HepG2 (cell line): ENCODE data around the gene JMJD6. TPM values are rescaled to one million over a fixed set of nuclear protein-coding genes. Genes with fewer than 3 reads are reported as not detected.

Experiments used
- CREBL2 ChIP-seq: sonication (generic); formaldehyde crosslinking; IDR thresholded peaks from 2 replicates; pipeline ENCODE4 v1.8.1; 2023; ENCODE audit warnings: missing genetic modification reagents, mild to moderate bottlenecking, borderline replicate concordance
- GZF1 ChIP-seq: sonication (generic); formaldehyde crosslinking; IDR thresholded peaks from 2 replicates; pipeline ENCODE4 v1.5.1; 2020; ENCODE audit warnings: mild to moderate bottlenecking, missing genetic modification reagents
- KAT7 ChIP-seq: IDR thresholded peaks from 2 replicates; pipeline ENCODE4 v1.6.1; 2018; ENCODE audit warnings: borderline replicate concordance, missing compliant biosample characterization
- MATR3 ChIP-seq: sonication (generic); formaldehyde crosslinking; IDR thresholded peaks from 2 replicates; pipeline ENCODE4 v1.4.0; 2020; ENCODE audit warnings: missing genetic modification reagents
- MEIS2 ChIP-seq: sonication (generic); formaldehyde crosslinking; IDR thresholded peaks from 2 replicates; pipeline ENCODE4 v1.9.0; 2021; ENCODE audit warnings: mild to moderate bottlenecking, missing genetic modification reagents
- NCOA5 ChIP-seq: sonication (generic); formaldehyde crosslinking; IDR thresholded peaks from 2 replicates; pipeline ENCODE4 v1.4.0; 2020; ENCODE audit warnings: missing genetic modification reagents
- RXRA ChIP-seq: sonication (generic); formaldehyde crosslinking; IDR thresholded peaks from 2 replicates; pipeline ENCODE4 v1.5.1; 2020; ENCODE audit warnings: missing genetic modification reagents
- TCF7 ChIP-seq: sonication (generic); IDR thresholded peaks from 2 replicates; pipeline ENCODE4 v1.6.1; 2016; ENCODE audit warnings: antibody characterized with exemption, low read depth
- ZFYVE20 ChIP-seq: sonication (generic); formaldehyde crosslinking; IDR thresholded peaks from 2 replicates; pipeline ENCODE4 v1.8.0; 2023; ENCODE audit warnings: low read depth, mild to moderate bottlenecking, moderate library complexity, missing genetic modification reagents, borderline replicate concordance
- ZNF569 ChIP-seq: sonication (generic); formaldehyde crosslinking; IDR thresholded peaks from 2 replicates; pipeline ENCODE4 v1.5.0; 2020; ENCODE audit warnings: mild to moderate bottlenecking, missing genetic modification reagents, moderate library complexity, borderline replicate concordance
- ZNF609 ChIP-seq: sonication (generic); formaldehyde crosslinking; IDR thresholded peaks from 2 replicates; pipeline ENCODE4 v1.4.0; 2020; ENCODE audit warnings: mild to moderate bottlenecking, missing genetic modification reagents, borderline replicate concordance
- ZNF740 ChIP-seq: sonication (generic); formaldehyde crosslinking; IDR thresholded peaks from 2 replicates; pipeline ENCODE4 v1.4.0; 2020; ENCODE audit warnings: missing genetic modification reagents
- ZXDC ChIP-seq: sonication (generic); formaldehyde crosslinking; IDR thresholded peaks from 2 replicates; pipeline ENCODE4 v1.5.0; 2020; ENCODE audit warnings: mild to moderate bottlenecking, missing genetic modification reagents
- polyA plus RNA-seq, 8 experiments: library from polyadenylated mRNA; depleted of rRNA in 3 of 8; stranded (reverse) in 7 of 8; unstranded in 1 of 8; fragments of >200 nt; fragmentation: Illumina TruSeq in 4 of 8; extraction: Trizol in 4 of 8; gene quantifications; 2 replicates each; pipeline versions ENCODE4 v1.2.1 to v1.2.3, GENCODE V29; 2011 to 2016; ENCODE audit warnings: low read depth in 4 of 8, missing spikeins in 1 of 8, mixed read lengths in 1 of 8; ENCODE audit not compliant: insufficient read depth in 1 of 8
- total RNA-seq, 5 experiments: library from RNA; depleted of rRNA; stranded (reverse); fragments of >200 nt; fragmentation: Illumina TruSeq; extraction: Trizol; gene quantifications; 2 replicates each; pipeline ENCODE4 v1.2.3, GENCODE V29; 2016; ENCODE audit warnings: low read depth in 1 of 5
- TF ChIP-seq, protein P1 (sequence below): sonication (generic); formaldehyde crosslinking; IDR thresholded peaks from 2 replicates; pipeline ENCODE4 v1.4.0; 2020; ENCODE audit warnings: missing genetic modification reagents
- TF ChIP-seq, protein P2 (sequence below): sonication (generic); formaldehyde crosslinking; IDR thresholded peaks from 2 replicates; pipeline ENCODE4 v1.4.0; 2020; ENCODE audit warnings: mild to moderate bottlenecking, missing genetic modification reagents

JMJD6 gene
- total and polyA plus RNA-seq, 2 of the 13 experiments (the other 11 are each of a cell fraction or from before 2014, with no cell fraction given) = 33.6 to 41.0 TPM

- TF ChIP-seq ZXDC (CRISPR knock-in tag) = 0 out of 2 replicates have a peak, but pooled peaks have one; percentile 54
- no peak for TF ChIP-seq ZFYVE20
- TF ChIP-seq ZNF609 (CRISPR knock-in tag) = no peak
- TF ChIP-seq, protein P1, sequence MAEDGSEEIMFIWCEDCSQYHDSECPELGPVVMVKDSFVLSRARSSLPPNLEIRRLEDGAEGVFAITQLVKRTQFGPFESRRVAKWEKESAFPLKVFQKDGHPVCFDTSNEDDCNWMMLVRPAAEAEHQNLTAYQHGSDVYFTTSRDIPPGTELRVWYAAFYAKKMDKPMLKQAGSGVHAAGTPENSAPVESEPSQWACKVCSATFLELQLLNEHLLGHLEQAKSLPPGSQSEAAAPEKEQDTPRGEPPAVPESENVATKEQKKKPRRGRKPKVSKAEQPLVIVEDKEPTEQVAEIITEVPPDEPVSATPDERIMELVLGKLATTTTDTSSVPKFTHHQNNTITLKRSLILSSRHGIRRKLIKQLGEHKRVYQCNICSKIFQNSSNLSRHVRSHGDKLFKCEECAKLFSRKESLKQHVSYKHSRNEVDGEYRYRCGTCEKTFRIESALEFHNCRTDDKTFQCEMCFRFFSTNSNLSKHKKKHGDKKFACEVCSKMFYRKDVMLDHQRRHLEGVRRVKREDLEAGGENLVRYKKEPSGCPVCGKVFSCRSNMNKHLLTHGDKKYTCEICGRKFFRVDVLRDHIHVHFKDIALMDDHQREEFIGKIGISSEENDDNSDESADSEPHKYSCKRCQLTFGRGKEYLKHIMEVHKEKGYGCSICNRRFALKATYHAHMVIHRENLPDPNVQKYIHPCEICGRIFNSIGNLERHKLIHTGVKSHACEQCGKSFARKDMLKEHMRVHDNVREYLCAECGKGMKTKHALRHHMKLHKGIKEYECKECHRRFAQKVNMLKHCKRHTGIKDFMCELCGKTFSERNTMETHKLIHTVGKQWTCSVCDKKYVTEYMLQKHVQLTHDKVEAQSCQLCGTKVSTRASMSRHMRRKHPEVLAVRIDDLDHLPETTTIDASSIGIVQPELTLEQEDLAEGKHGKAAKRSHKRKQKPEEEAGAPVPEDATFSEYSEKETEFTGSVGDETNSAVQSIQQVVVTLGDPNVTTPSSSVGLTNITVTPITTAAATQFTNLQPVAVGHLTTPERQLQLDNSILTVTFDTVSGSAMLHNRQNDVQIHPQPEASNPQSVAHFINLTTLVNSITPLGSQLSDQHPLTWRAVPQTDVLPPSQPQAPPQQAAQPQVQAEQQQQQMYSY (CRISPR knock-in tag) = no peak
- TF ChIP-seq KAT7 (CRISPR knock-in tag) = peak; percentile 80; the same call in 1 of the 2 replicates
- TF ChIP-seq TCF7 = no peak
- no peak for TF ChIP-seq NCOA5 (CRISPR knock-in tag)
- TF ChIP-seq ZNF740 = no peak
- TF ChIP-seq CREBL2 (CRISPR knock-in tag) = no peak
- 0 out of 2 replicates have a peak, but pooled peaks have one; percentile 31 for TF ChIP-seq GZF1
- no peak for TF ChIP-seq MATR3 (CRISPR knock-in tag)
- TF ChIP-seq RXRA = peak; percentile 29; the same call in 1 of the 2 replicates
- TF ChIP-seq, protein P2, sequence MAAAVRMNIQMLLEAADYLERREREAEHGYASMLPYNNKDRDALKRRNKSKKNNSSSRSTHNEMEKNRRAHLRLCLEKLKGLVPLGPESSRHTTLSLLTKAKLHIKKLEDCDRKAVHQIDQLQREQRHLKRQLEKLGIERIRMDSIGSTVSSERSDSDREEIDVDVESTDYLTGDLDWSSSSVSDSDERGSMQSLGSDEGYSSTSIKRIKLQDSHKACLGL = no peak
- TF ChIP-seq ZNF569 (CRISPR knock-in tag) = no peak
- TF ChIP-seq MEIS2 (CRISPR knock-in tag) = peak; percentile 55
Measured at GRCh38 chr17:76696763-76697701, 29.4 kb downstream of the JMJD6 start (continued).
